ENCODE data around the gene FAM241A.

The FAM241A gene

DNA sequence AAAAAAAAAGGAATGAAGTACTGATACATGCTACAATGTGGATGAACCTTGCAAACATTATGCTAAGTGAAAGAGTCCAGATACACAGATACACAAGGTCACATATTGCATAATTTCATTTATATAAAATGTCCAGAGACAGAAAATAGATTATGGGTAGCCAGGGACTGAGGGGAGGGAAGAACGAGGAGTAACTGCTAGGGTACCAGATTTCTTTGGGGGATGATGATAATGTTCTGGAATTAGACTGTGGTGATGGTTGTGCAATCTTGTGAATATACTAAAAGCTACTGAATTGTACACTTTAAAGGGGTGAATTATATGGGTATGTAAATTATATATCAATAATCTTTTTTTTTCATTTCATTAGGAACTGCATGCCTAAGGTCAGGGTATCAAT, 65.5 kb downstream of the FAM241A start:
- TF ChIP-seq, protein P1, sequence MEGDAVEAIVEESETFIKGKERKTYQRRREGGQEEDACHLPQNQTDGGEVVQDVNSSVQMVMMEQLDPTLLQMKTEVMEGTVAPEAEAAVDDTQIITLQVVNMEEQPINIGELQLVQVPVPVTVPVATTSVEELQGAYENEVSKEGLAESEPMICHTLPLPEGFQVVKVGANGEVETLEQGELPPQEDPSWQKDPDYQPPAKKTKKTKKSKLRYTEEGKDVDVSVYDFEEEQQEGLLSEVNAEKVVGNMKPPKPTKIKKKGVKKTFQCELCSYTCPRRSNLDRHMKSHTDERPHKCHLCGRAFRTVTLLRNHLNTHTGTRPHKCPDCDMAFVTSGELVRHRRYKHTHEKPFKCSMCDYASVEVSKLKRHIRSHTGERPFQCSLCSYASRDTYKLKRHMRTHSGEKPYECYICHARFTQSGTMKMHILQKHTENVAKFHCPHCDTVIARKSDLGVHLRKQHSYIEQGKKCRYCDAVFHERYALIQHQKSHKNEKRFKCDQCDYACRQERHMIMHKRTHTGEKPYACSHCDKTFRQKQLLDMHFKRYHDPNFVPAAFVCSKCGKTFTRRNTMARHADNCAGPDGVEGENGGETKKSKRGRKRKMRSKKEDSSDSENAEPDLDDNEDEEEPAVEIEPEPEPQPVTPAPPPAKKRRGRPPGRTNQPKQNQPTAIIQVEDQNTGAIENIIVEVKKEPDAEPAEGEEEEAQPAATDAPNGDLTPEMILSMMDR (IDR thresholded peaks at IDR 0.05): no peak
- H3K27ac ChIP-seq: no peak overlapping the region
- no peaks in the 10 kb centered on the region for H3K9me3 ChIP-seq
- H3K4me1 ChIP-seq (ENCODE audit: control insufficient read depth in 1 of 2, insufficient read depth in 1 of 2, low read depth in 1 of 2, low read length in 1 of 2): peaks cover 0 to 2% of the 10 kb centered on the region in 2 experiments
- no peaks in the 10 kb centered on the region for H3K27me3 ChIP-seq
- H3K4me3 ChIP-seq (ENCODE audit: low read depth in 1 of 2, low read length in 1 of 2): no peak overlapping the region
- H3K36me3 ChIP-seq: no peaks in the 10 kb centered on the region

DNA sequence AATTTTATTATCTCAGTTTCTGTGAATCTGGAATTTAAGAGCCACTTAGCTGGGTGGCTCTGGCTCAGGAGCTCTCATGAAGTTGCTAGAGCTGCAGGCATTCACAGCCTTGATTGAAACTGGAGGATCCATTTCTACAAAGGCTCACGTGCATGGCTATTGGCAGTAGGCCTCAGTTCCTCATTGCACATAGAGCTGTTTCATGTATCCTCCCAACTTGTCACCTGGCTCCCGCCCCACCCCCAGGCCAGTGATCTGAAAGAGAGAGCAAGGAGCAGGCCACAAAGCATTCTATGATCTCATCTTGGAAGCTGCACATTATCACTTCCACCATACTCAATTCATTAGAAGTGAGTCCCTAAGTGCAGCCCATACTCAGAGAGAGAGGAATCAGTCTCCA, 67.8 kb downstream of the FAM241A start:
- no peaks in the 10 kb centered on the region for H3K27me3 ChIP-seq

DNA sequence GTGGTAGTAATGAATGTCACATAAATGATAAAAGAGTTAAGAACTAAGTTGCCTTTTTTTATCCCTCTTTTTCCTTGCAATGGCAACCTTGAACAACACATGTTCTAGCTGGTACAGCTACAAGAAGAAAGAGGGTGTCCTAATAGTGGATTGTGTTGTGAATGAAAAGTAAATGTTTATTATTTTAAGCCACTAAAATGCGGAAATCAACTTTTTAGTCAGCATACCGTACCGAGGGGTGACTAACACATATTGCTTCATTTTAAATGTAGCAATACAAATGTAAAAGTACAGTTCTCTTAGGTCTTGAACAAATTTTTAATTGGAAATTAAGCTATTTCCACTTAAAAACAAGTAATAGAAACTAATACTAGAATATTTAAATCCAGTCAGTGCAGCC, 68.6 kb downstream of the FAM241A start:
- Histone ChIP-seq H3K4me1 (ENCODE audit: control insufficient read depth in 1 of 2, insufficient read depth in 1 of 2, low read depth in 1 of 2, low read length in 1 of 2) (peaks cover 0 to 2% of the 10 kb centered on the region in 2 experiments), H3K27me3 (no peaks in the 10 kb centered on the region), H3K27ac (no peak overlapping the region), H3K4me3 (ENCODE audit: low read depth in 1 of 2, low read length in 1 of 2) (no peak overlapping the region), H3K9me3 (no peaks in the 10 kb centered on the region), H3K36me3 (no peaks in the 10 kb centered on the region)
- TF ChIP-seq, protein P1 (IDR thresholded peaks at IDR 0.05): no peak

More for the DNA sequence above, 67.8 kb downstream of the FAM241A start:
- Histone ChIP-seq H3K4me3 (ENCODE audit: low read depth in 1 of 2, low read length in 1 of 2) (no peak overlapping the region), H3K27ac (no peak overlapping the region), H3K9me3 (no peaks in the 10 kb centered on the region), H3K36me3 (no peaks in the 10 kb centered on the region), H3K4me1 (ENCODE audit: control insufficient read depth in 1 of 2, insufficient read depth in 1 of 2, low read depth in 1 of 2, low read length in 1 of 2) (peaks cover 0 to 2% of the 10 kb centered on the region in 2 experiments)
- TF ChIP-seq, protein P1 (IDR thresholded peaks at IDR 0.05): no peak

DNA sequence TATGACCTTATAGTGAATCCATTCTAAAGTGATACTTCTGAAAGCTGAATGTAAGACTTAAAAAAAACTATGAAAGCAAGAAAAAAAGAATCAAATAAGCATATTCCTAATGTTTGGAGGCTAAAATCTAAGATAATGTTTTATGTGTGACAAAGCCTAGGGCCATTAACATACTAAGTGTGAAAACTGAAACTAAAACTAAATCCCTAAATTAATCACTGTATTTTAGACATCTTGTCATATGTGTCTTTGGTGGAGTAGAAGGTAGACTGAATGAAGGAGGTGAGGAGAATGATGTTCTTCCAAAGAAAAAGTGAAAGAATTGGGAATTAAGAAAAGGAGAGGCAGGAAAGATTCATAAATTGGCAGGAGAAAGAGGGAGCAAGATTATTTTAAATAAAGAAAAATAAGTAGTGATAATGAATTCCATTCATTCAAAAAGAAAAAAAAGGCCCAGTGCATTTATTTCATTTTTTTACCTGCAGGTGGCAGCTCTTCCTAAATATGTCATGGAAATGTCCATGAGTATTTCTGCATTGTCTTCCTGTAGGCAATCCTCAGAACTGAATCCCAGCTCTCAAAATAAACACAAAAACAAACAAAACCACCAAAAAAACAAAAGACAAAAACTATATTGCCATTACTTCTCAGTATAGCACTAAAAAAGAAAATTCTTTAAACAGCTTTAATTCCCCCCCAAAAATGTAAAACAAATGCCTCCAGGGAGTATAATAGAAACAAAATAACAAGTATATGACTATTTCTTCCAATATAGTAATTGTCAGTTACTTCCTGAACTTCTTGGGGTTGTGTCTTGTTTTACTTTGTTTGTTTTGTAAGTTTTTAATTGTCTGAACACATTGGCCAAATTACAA, 69.4 kb downstream of the FAM241A start:
- Histone ChIP-seq H3K4me1 (ENCODE audit: control insufficient read depth in 1 of 2, insufficient read depth in 1 of 2, low read depth in 1 of 2, low read length in 1 of 2) (peaks cover 0 to 2% of the 10 kb centered on the region in 2 experiments), H3K27ac (no peak overlapping the region), H3K9me3 (no peaks in the 10 kb centered on the region), H3K27me3 (no peaks in the 10 kb centered on the region), H3K36me3 (no peaks in the 10 kb centered on the region), H3K4me3 (ENCODE audit: low read depth in 1 of 2, low read length in 1 of 2) (no peak overlapping the region)
- TF ChIP-seq, protein P1 (IDR thresholded peaks at IDR 0.05): no peak

DNA sequence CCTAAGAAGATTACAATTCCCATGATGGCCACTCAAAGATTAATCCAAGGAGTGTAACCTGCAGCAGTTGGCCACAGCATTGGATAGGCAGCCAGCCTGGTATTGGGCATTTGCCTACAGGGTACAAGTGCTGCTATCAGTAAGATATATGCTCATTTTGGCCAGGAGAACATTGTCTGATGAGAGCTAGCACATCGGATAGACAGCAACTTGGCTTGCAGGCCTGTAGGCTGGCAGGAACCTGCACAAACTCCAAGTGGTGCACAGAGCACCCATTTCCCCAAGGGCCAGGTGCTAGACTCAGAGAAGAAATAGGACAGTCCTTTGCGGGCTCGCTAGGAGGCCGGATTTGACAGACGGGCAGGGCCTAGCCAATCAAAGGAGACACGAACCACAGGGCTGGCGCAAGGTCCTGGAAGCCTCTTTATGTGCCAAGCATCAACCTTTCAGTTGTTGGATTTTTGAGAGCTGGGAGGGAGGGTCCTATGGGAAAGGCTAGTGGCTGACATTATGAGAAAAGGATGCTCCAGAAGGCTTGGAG, 74.6 kb downstream of the FAM241A start:
- Histone ChIP-seq H3K27ac (no peak overlapping the region), H3K4me3 (ENCODE audit: low read depth in 1 of 2, low read length in 1 of 2) (no peak overlapping the region), H3K9me3 (no peaks in the 10 kb centered on the region), H3K36me3 (no peaks in the 10 kb centered on the region), H3K27me3 (no peaks in the 10 kb centered on the region), H3K4me1 (ENCODE audit: control insufficient read depth in 1 of 2, insufficient read depth in 1 of 2, low read depth in 1 of 2, low read length in 1 of 2) (no peaks in the 10 kb centered on the region)
- TF ChIP-seq, protein P1 (IDR thresholded peaks at IDR 0.05): no peak
